ENCODE results near the gene MRPL36. TPM values are rescaled to one million over a fixed set of nuclear protein-coding genes. Genes with fewer than 3 reads are reported as not detected.
A peak's percentile ranks its signal among the peaks of the same experiment; 100 is the strongest.

MRPL36 gene
- total and polyA plus RNA-seq, 4 donors: 25.1 to 62.2 (median 39.0) TPM

DNA sequence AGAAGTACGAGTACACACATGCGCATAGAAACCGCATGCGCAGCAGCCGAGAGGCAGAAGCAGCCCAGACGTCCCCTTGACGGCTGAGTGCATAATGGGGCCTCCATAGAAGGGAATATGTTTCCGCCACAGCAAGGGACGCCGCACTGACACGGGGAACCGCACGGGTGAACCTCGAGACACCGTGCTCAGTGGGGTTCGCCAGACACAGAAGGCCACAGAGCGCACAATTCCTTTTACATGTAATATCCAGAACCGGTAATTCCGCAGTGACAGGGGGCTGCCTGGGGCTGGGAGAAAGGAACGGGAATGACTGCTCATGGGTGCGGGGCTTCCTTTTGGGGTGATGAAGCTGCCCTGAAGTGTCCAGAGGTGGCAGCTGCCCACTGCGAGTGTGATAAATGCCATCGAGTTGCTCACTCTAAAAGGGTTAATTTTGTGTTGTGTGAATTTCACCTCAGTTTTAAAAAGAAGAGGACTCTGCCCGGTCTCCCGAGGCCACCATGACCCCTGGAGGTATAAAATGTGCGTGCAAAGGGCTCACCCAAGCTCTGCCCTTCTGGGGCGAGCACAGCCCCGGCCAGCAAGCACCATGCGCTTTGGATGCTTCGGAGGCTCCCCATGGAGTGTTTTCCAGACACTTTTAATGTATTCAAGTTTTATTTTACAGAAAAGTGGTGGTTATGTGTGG, 29.7 kb downstream of the MRPL36 start:
- no peak for ATAC-seq (ENCODE audit: low FRiP score)
- no peaks in the 10 kb centered on the region for H3K4me1 ChIP-seq (ENCODE audit: control insufficient read depth in 1 of 2, insufficient read depth in 2 of 2, low read length in 2 of 2)

DNA sequence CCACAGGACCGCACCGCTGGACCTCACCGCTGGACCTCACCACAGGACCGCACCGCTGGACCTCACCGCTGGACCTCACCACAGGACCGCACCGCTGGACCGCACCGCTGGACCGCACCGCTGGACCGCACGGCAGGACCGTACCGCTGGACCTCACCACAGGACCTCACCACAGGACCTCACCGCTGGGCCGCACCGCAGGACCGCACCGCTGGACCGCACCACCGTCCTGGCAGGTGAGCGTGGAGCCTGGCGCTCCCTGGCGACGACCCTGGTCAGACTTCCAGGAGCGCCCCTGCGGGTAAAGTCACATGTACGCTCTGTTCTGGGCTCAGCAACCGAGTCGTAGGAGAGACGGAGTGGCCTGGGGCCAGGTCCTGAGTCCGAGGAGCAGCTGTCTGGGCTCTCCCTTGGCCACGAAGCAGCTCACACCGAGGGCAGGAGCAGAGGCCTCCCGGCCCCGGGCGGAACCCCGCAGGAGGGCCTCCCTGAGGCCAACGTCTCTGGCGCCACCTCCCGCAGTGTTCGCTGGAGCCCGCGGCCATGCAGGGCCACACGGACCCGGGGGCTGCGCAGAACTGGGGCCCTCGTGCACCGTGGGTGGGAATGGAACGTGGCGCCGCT, 30.5 kb downstream of the MRPL36 start:
- Histone ChIP-seq H3K36me3 (ENCODE audit: control insufficient read depth in 1 of 2, insufficient read depth in 2 of 2, low read length in 1 of 2) (no peaks in the 10 kb centered on the region), H3K27ac (ENCODE audit: low read depth in 1 of 2, low read length in 2 of 2) (no peak overlapping the region), H3K4me3 (ENCODE audit: low read length in 2 of 2) (no peak overlapping the region), H3K4me1 (ENCODE audit: control insufficient read depth in 1 of 2, insufficient read depth in 2 of 2, low read length in 2 of 2) (no peaks in the 10 kb centered on the region), H3K9me3 (ENCODE audit: control insufficient read depth, low read length) (no peaks in the 10 kb centered on the region), H3K27me3 (ENCODE audit: control insufficient read depth in 1 of 2, insufficient read depth in 2 of 2, low read length in 1 of 2) (no peaks in the 10 kb centered on the region)
- intact Hi-C loops (cut with DNase I): no loop called here
- DNase-seq: peak; percentile 39 to 62
- WGBS, 2 donors: 94 to 96% methylated on average over 54 of the region's 54 CpGs
- ATAC-seq (ENCODE audit: low FRiP score): no peak

More for the DNA sequence above, 29.7 kb downstream of the MRPL36 start:
- WGBS, 2 donors: 84 to 86% methylated on average over 30 of the region's 30 CpGs
- no peak overlapping the region for H3K4me3 ChIP-seq (ENCODE audit: low read length in 2 of 2)
- H3K36me3 ChIP-seq (ENCODE audit: control insufficient read depth in 1 of 2, insufficient read depth in 2 of 2, low read length in 1 of 2): no peaks in the 10 kb centered on the region
- H3K27ac ChIP-seq (ENCODE audit: low read depth in 1 of 2, low read length in 2 of 2): no peak overlapping the region
- DNase-seq: peak; percentile 18 to 59
- no peaks in the 10 kb centered on the region for H3K27me3 ChIP-seq (ENCODE audit: control insufficient read depth in 1 of 2, insufficient read depth in 2 of 2, low read length in 1 of 2)
- no peaks in the 10 kb centered on the region for H3K9me3 ChIP-seq (ENCODE audit: control insufficient read depth, low read length)
- intact Hi-C loops (cut with DNase I): no loop called here

DNA sequence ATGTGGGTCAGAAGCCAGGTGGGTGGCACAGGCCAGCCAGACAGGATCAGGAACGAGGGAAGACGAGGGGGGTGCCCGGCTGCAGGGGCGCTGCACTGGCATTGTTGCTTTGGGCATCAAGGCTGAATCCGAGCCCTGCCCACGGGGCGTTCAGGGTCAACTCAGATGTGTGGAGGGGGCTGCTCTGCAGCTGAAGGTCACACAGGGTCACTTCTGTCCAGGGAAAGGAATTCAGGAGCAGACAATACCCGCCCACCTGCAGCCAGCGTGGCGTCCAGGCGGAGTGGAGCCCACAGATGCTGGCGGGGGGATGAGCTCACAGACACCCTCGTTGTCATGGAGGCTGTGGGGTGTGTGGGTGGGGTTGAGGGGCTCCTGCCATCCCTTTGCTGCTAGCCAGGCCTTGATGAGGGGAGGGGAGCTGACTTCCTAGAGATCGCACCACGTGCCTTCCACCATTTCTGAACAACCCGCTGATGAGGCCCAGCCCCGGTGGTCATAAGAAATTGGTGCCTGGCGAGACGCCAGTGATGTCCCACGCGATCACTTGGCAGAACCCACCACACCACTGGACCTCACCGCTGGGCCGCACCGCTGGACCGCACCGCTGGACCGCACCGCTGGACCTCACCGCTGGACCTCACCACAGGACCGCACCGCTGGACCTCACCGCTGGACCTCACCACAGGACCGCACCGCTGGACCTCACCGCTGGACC, 31.2 kb downstream of the MRPL36 start:
- H3K4me1 ChIP-seq (ENCODE audit: control insufficient read depth in 1 of 2, insufficient read depth in 2 of 2, low read length in 2 of 2): no peaks in the 10 kb centered on the region
- intact Hi-C loops (cut with DNase I): no loop called here
- ATAC-seq (ENCODE audit: low FRiP score): no peak
- no peak overlapping the region for H3K27ac ChIP-seq (ENCODE audit: low read depth in 1 of 2, low read length in 2 of 2)
- no peaks in the 10 kb centered on the region for H3K36me3 ChIP-seq (ENCODE audit: control insufficient read depth in 1 of 2, insufficient read depth in 2 of 2, low read length in 1 of 2)
- no peaks in the 10 kb centered on the region for H3K9me3 ChIP-seq (ENCODE audit: control insufficient read depth, low read length)
- 86 to 88% methylated on average over 35 of the region's 35 CpGs for WGBS, 2 donors
- no peak overlapping the region for H3K4me3 ChIP-seq (ENCODE audit: low read length in 2 of 2)
- no peaks in the 10 kb centered on the region for H3K27me3 ChIP-seq (ENCODE audit: control insufficient read depth in 1 of 2, insufficient read depth in 2 of 2, low read length in 1 of 2)
- peak; percentile 40 to 67 for DNase-seq

DNA sequence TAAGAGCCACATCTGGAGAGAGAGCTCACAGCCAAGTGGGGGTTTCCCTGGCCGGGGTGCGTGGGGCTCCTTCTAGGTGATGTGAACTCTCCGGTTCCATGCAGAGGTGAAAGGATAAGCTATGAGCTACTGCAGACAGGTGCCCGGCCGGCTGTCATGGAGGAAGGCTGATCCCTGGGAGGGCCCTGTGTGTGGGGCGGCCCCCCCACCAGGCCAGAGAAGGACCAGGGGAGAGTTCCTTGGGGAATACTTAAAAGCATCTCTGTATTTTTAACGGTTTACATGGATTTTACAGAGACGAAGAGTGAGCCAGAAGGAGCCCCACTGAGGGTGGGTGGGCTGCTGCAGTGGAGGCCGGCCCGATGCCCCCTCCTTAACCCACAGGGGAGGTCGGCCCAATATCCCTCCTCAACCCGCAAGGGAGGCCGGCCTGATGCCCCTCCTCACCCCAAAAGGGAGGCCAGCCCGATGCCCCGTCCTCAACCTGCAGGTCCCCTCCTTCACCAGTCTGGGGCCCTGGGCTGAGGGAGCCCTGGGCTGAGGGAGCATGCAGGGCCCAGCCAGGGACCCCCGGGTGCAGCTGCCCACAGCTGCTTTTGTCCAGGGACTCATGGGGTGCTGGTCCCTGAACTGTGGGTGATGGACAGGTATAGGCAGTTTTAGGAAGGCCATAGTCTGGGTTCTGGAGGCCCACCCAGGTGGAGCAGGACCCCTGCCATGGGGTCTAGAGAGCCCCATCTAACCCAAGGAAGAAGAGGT, 31.9 kb downstream of the MRPL36 start:
- Histone ChIP-seq H3K9me3 (ENCODE audit: control insufficient read depth, low read length) (no peaks in the 10 kb centered on the region), H3K36me3 (ENCODE audit: control insufficient read depth in 1 of 2, insufficient read depth in 2 of 2, low read length in 1 of 2) (no peaks in the 10 kb centered on the region), H3K27me3 (ENCODE audit: control insufficient read depth in 1 of 2, insufficient read depth in 2 of 2, low read length in 1 of 2) (no peaks in the 10 kb centered on the region), H3K4me3 (ENCODE audit: low read length in 2 of 2) (no peak overlapping the region), H3K4me1 (ENCODE audit: control insufficient read depth in 1 of 2, insufficient read depth in 2 of 2, low read length in 2 of 2) (no peaks in the 10 kb centered on the region), H3K27ac (ENCODE audit: low read depth in 1 of 2, low read length in 2 of 2) (no peak overlapping the region)
- no peak for ATAC-seq (ENCODE audit: low FRiP score)
- DNase-seq: peak; percentile 33 to 71
- WGBS, 2 donors: 60 to 63% methylated on average over 16 of the region's 16 CpGs
- intact Hi-C loops (cut with DNase I): no loop called here

- Histone ChIP-seq H3K9me3 (ENCODE audit: control insufficient read depth, low read length) (no peaks in the 10 kb centered on the region), H3K27ac (ENCODE audit: low read depth in 1 of 2, low read length in 2 of 2) (no peak overlapping the region), H3K4me1 (ENCODE audit: control insufficient read depth in 1 of 2, insufficient read depth in 2 of 2, low read length in 2 of 2) (no peaks in the 10 kb centered on the region), H3K36me3 (ENCODE audit: control insufficient read depth in 1 of 2, insufficient read depth in 2 of 2, low read length in 1 of 2) (no peaks in the 10 kb centered on the region), H3K27me3 (ENCODE audit: control insufficient read depth in 1 of 2, insufficient read depth in 2 of 2, low read length in 1 of 2) (no peaks in the 10 kb centered on the region), H3K4me3 (ENCODE audit: low read length in 2 of 2) (no peak overlapping the region)
- ATAC-seq (ENCODE audit: low FRiP score) (no peak), DNase-seq (no peak)
- 93 to 97% methylated on average over 3 of the region's 3 CpGs for WGBS, 2 donors
- intact Hi-C loops (cut with DNase I): no loop called here
These were observed 33.8 kb downstream of the MRPL36 start for GRCh38 chr5:1765880-1766235.

GRCh38 chr5:1765141-1765879, 34.3 kb downstream of the MRPL36 start:
- H3K27ac ChIP-seq (ENCODE audit: low read depth in 1 of 2, low read length in 2 of 2): no peak overlapping the region
- 77 to 79% methylated on average over 15 of the region's 15 CpGs for WGBS, 2 donors
- no peaks in the 10 kb centered on the region for H3K36me3 ChIP-seq (ENCODE audit: control insufficient read depth in 1 of 2, insufficient read depth in 2 of 2, low read length in 1 of 2)
- ATAC-seq (ENCODE audit: low FRiP score) (no peak), DNase-seq (peak; percentile 31 to 35)
- H3K4me3 ChIP-seq (ENCODE audit: low read length in 2 of 2): no peak overlapping the region
- H3K4me1 ChIP-seq (ENCODE audit: control insufficient read depth in 1 of 2, insufficient read depth in 2 of 2, low read length in 2 of 2): no peaks in the 10 kb centered on the region
- no peaks in the 10 kb centered on the region for H3K27me3 ChIP-seq (ENCODE audit: control insufficient read depth in 1 of 2, insufficient read depth in 2 of 2, low read length in 1 of 2)
- intact Hi-C loops (cut with DNase I): no loop called here
- no peaks in the 10 kb centered on the region for H3K9me3 ChIP-seq (ENCODE audit: control insufficient read depth, low read length)

DNA sequence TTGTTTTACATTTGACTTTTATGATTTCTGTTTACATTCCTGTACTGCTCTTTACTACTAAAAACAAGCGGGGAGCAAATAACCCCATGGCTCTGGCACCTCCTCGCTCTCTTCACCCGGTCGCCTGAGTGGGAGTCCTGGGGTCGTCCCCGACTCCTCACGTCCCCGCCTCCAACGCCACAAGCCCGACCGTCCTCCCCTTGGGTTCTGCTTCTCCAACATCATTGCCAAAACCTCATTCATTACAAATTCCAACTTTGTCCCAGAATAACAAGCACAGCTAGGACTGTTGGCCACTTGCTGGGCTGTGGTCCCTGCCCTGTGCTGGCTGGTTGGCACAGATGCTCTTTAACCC, 35.1 kb downstream of the MRPL36 start:
- Histone ChIP-seq H3K9me3 (ENCODE audit: control insufficient read depth, low read length) (no peaks in the 10 kb centered on the region), H3K27ac (ENCODE audit: low read depth in 1 of 2, low read length in 2 of 2) (no peak overlapping the region), H3K4me3 (ENCODE audit: low read length in 2 of 2) (no peak overlapping the region), H3K4me1 (ENCODE audit: control insufficient read depth in 1 of 2, insufficient read depth in 2 of 2, low read length in 2 of 2) (no peaks in the 10 kb centered on the region), H3K36me3 (ENCODE audit: control insufficient read depth in 1 of 2, insufficient read depth in 2 of 2, low read length in 1 of 2) (no peaks in the 10 kb centered on the region), H3K27me3 (ENCODE audit: control insufficient read depth in 1 of 2, insufficient read depth in 2 of 2, low read length in 1 of 2) (no peaks in the 10 kb centered on the region)
- 47 to 48% methylated on average over 11 of the region's 11 CpGs for WGBS, 2 donors
- ATAC-seq (ENCODE audit: low FRiP score) (no peak), DNase-seq (peak; percentile 30 to 49)
- intact Hi-C loops (cut with DNase I): no loop called here

- intact Hi-C loops (cut with DNase I): no loop called here
- Histone ChIP-seq H3K36me3 (ENCODE audit: control insufficient read depth in 1 of 2, insufficient read depth in 2 of 2, low read length in 1 of 2) (no peaks in the 10 kb centered on the region), H3K4me3 (ENCODE audit: low read length in 2 of 2) (no peak overlapping the region), H3K27me3 (ENCODE audit: control insufficient read depth in 1 of 2, insufficient read depth in 2 of 2, low read length in 1 of 2) (no peaks in the 10 kb centered on the region), H3K4me1 (ENCODE audit: control insufficient read depth in 1 of 2, insufficient read depth in 2 of 2, low read length in 2 of 2) (no peaks in the 10 kb centered on the region), H3K27ac (ENCODE audit: low read depth in 1 of 2, low read length in 2 of 2) (no peak overlapping the region), H3K9me3 (ENCODE audit: control insufficient read depth, low read length) (no peaks in the 10 kb centered on the region)
- ATAC-seq (ENCODE audit: low FRiP score) (no peak), DNase-seq (peak; percentile 31 to 52)
- WGBS, 2 donors: 64 to 72% methylated on average over 32 of the region's 32 CpGs
These were observed 35.6 kb downstream of the MRPL36 start for GRCh38 chr5:1763960-1764605.

All from aorta (tissue), 5 donors.